ENCODE measurements around the gene INPP4B.

Gene INPP4B

GRCh38 chr4:142285222-142285583, 560.9 kb downstream of the INPP4B start:
- no peak for DNase-seq

GRCh38 chr4:142284402-142285221, 561.5 kb downstream of the INPP4B start:
- DNase-seq: no peak

GRCh38 chr4:142282870-142283431, 563.1 kb downstream of the INPP4B start:
- no peak for DNase-seq

GRCh38 chr4:142281999-142282398, 564.1 kb downstream of the INPP4B start:
- no peak for DNase-seq

GRCh38 chr4:142278663-142279062, 567.4 kb downstream of the INPP4B start:
- no peak for DNase-seq

- DNase-seq: no peak
Observed at GRCh38 chr4:142278171-142278570, 567.9 kb downstream of the INPP4B start.

- no peak for DNase-seq
Observed at GRCh38 chr4:142274137-142274536, 572.0 kb downstream of the INPP4B start.

- DNase-seq: no peak
Observed at GRCh38 chr4:142272452-142272851, 573.6 kb downstream of the INPP4B start.

- no peak for DNase-seq
Observed at GRCh38 chr4:142271832-142272231, 574.3 kb downstream of the INPP4B start.

GRCh38 chr4:142267101-142267500, 579.0 kb downstream of the INPP4B start:
- no peak for DNase-seq

- DNase-seq: no peak
Observed at GRCh38 chr4:142265946-142266345, 580.2 kb downstream of the INPP4B start.

- DNase-seq: no peak
Observed at GRCh38 chr4:142265536-142265935, 580.6 kb downstream of the INPP4B start.

GRCh38 chr4:142264961-142265360, 581.1 kb downstream of the INPP4B start:
- no peak for DNase-seq

- DNase-seq: no peak
Observed at GRCh38 chr4:142262956-142263355, 583.1 kb downstream of the INPP4B start.

- DNase-seq: no peak
Observed at GRCh38 chr4:142248946-142249345, 597.2 kb downstream of the INPP4B start.

- no peak for DNase-seq
Observed at GRCh38 chr4:142243255-142243654, 602.8 kb downstream of the INPP4B start.

GRCh38 chr4:142242156-142242555, 603.9 kb downstream of the INPP4B start:
- no peak for DNase-seq

GRCh38 chr4:142238589-142238988, 607.5 kb downstream of the INPP4B start:
- no peak for DNase-seq

GRCh38 chr4:142236268-142236667, 609.8 kb downstream of the INPP4B start:
- DNase-seq: no peak

GRCh38 chr4:142231787-142232186, 614.3 kb downstream of the INPP4B start:
- DNase-seq: no peak

- no peak for DNase-seq
Observed at GRCh38 chr4:142230991-142231390, 615.1 kb downstream of the INPP4B start.

- no peak for DNase-seq
Observed at GRCh38 chr4:142226014-142226413, 620.1 kb downstream of the INPP4B start.

GRCh38 chr4:142222127-142222526, 624.0 kb downstream of the INPP4B start:
- no peak for DNase-seq

GRCh38 chr4:142218726-142219125, 627.4 kb downstream of the INPP4B start:
- no peak for DNase-seq

Data from C1 segment of cervical spinal cord (tissue), 14 donors.